AG04449 (cell line): ENCODE measurements around the gene DCDC1.
A peak's percentile ranks its signal among the peaks of the same experiment; 100 is the strongest.

ENCODE experiments used
- CTCF ChIA-PET: fragments of 350-600 bp; formaldehyde crosslinking; extraction: SDS; loops from one replicate; lab custom pipeline; 2021; ENCODE audit warnings: antibody characterized with exemption; lab: Yijun Ruan, JAX
- POLR2A ChIA-PET: fragments of 400-600, 350-600 bp; formaldehyde crosslinking; extraction: SDS; loops from one replicate; lab custom pipeline; 2020; ENCODE audit warnings: antibody characterized with exemption, inconsistent platforms; lab: Yijun Ruan, JAX
- DNase-seq: peaks from one replicate; pipeline ENCODE4 v3.0.0-alpha.2; 2010; ENCODE audit warnings: low read depth, low spot score
- H3K4me3 ChIP-seq: 2 replicates; pipeline ENCODE4 v1.5.1; 2011; ENCODE audit warnings: low read depth, mild to moderate bottlenecking, control low read depth, low read length
- TF ChIP-seq, protein P1 (sequence below): IDR thresholded peaks from one replicate; pipeline ENCODE4 v1.5.1; 2011; ENCODE audit warnings: mild to moderate bottlenecking, moderate library complexity, low read length, control low read depth, inconsistent platforms; ENCODE audit not compliant: insufficient read depth; ENCODE audit errors: missing control alignments

DCDC1 gene

DNA sequence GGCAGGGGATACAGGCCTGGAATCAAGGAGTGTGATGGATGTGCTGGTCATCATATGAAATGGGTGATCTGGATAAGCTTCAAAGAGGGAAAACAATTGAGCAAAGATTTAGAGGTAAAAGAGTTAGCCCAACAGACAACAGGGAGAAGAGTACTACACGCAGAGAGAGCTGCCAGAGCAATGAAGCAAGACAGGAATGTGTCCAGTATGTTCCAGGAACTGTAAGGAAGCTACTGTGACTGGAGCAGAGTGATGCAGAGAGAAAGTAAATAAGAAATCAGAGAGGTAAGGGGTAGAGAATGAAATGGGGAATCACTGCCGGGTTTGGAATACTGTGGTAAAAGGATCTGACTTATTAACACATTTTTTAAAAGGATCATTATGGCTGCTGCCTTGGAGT is 255.1 kb downstream of the DCDC1 start:
- H3K4me3 ChIP-seq, result no peak overlapping the region
- DNase-seq, result no peak
- CTCF ChIA-PET, result interaction anchor here (3.0 kb wide), 1 partner anchor 8 kb away, joined by 16 read pairs; no protein-coding TSS in a partner anchor
- POLR2A ChIA-PET, result no interaction called here
- TF ChIP-seq, protein P1, sequence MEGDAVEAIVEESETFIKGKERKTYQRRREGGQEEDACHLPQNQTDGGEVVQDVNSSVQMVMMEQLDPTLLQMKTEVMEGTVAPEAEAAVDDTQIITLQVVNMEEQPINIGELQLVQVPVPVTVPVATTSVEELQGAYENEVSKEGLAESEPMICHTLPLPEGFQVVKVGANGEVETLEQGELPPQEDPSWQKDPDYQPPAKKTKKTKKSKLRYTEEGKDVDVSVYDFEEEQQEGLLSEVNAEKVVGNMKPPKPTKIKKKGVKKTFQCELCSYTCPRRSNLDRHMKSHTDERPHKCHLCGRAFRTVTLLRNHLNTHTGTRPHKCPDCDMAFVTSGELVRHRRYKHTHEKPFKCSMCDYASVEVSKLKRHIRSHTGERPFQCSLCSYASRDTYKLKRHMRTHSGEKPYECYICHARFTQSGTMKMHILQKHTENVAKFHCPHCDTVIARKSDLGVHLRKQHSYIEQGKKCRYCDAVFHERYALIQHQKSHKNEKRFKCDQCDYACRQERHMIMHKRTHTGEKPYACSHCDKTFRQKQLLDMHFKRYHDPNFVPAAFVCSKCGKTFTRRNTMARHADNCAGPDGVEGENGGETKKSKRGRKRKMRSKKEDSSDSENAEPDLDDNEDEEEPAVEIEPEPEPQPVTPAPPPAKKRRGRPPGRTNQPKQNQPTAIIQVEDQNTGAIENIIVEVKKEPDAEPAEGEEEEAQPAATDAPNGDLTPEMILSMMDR, result no peak

GRCh38 chr11:31110830-31111229 is 258.7 kb downstream of the DCDC1 start:
- no peak overlapping the region for H3K4me3 ChIP-seq
- ChIA-PET CTCF (interaction anchor here (0.7 kb wide), 1 partner anchor 1187 kb away, joined by 4 read pairs; no protein-coding TSS in a partner anchor), POLR2A (no interaction called here)
- TF ChIP-seq, protein P1, result no peak
- no peak for DNase-seq

GRCh38 chr11:31109446-31109845 is 260.1 kb downstream of the DCDC1 start:
- POLR2A ChIA-PET, result no interaction called here
- H3K4me3 ChIP-seq, result no peak overlapping the region
- TF ChIP-seq, protein P1, result no peak
- CTCF ChIA-PET, result no interaction called here
- DNase-seq, result no peak

- CTCF ChIA-PET, result interaction anchor here (0.7 to 3.3 kb wide), 10 partner anchors 8 to 1193 kb away, joined by 3 to 16 read pairs (median 4); no protein-coding TSS in a partner anchor
- POLR2A ChIA-PET, result no interaction called here
- TF ChIP-seq, protein P1, result no peak
- no peak overlapping the region for H3K4me3 ChIP-seq
- DNase-seq, result no peak
Measured at GRCh38 chr11:31107649-31108048, 261.9 kb downstream of the DCDC1 start.

DNA sequence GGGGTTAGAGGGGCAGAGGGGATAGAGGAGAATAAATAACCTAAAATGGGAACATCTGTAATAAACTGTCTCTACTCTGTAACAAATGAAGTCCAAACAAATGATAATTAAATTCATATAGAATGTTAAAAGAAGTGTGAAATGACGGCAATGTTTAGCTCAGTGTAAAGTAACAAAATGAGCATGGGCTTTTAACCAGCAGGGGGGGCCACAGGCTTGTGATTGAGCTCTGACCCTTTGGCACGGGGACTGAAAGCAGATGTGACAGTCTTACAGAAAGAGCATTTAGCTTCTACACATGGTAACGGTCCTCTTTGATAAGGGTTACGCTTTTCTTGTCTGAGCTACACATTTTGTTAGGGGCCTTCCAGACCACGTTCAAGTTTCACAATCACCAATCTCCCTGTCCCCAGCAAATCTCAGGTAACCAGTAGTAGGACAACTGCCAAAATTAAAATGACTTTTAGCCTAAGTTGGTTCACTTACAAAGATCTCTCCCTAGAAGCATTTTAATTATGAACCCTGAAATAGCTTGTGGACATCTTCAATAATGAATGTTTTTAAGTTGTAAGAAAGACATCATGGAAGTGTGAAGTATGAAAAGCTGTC is 262.5 kb downstream of the DCDC1 start:
- ChIA-PET POLR2A (no interaction called here), CTCF (interaction anchor here (0.7 to 3.3 kb wide), 15 partner anchors 9 to 1193 kb away, joined by 3 to 16 read pairs (median 4); no protein-coding TSS in a partner anchor)
- TF ChIP-seq, protein P1, result peak; percentile 54
- H3K4me3 ChIP-seq, result no peak overlapping the region
- DNase-seq, result no peak

DNA sequence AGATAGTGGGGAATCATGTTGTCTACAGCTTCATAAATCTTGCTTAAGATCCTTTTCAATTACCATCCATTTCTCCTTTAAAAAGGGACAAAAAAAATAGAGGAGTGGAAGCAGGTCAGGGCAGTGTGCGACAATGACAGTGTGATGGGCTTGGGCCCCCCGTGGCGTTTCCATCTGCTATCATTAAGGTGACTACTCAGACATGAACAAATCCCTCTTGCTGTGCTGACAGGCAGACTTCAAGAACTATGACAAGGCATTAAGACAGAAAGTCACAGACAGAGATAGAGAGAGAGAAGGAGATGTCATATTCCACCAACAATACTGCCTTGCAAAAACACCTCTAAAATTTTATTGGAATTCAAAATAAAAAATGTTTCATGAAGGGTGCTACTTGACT is 263.2 kb downstream of the DCDC1 start:
- H3K4me3 ChIP-seq, result no peak overlapping the region
- DNase-seq, result no peak
- TF ChIP-seq, protein P1, result no peak
- POLR2A ChIA-PET, result no interaction called here
- CTCF ChIA-PET, result interaction anchor here (1.0 to 3.3 kb wide), 11 partner anchors 10 to 1194 kb away, joined by 3 to 16 read pairs (median 4); no protein-coding TSS in a partner anchor
